Glomerular visceral epithelial cell (primary cell): ENCODE measurements around the gene REG3G.
"Not testable (repeated sequence)": the region's sequence is repeated elsewhere in the genome, so short reads cannot be mapped to it uniquely, and the experiment has no call there.

Experiments
- DNase-seq: peaks from one replicate; pipeline ENCODE4 v3.0.0-alpha.2; 2016; ENCODE audit errors: extremely low spot score

REG3G gene

GRCh38 chr2:79016342-79016741 lies 9.2 kb upstream of the REG3G start:
- DNase-seq = no peak

GRCh38 chr2:79026061-79026460 lies 559 bp downstream of the REG3G start:
- no peak for DNase-seq

GRCh38 chr2:79039944-79040343 lies 14.4 kb downstream of the REG3G start:
- DNase-seq = no peak

GRCh38 chr2:79041032-79041448 lies 15.5 kb downstream of the REG3G start:
- DNase-seq = no peak

GRCh38 chr2:79053486-79053885 lies 28.0 kb downstream of the REG3G start:
- not testable (repeated sequence) for DNase-seq

GRCh38 chr2:79054769-79055168 lies 29.3 kb downstream of the REG3G start:
- DNase-seq = not testable (repeated sequence)

- no peak for DNase-seq
Measured at GRCh38 chr2:79065201-79065600, 39.7 kb downstream of the REG3G start.

GRCh38 chr2:79071078-79071477 lies 45.6 kb downstream of the REG3G start:
- DNase-seq = no peak
